IMR-90 (cell line): ENCODE measurements around the gene TUBGCP6. TPM values are rescaled to one million over a fixed set of nuclear protein-coding genes. Genes with fewer than 3 reads are reported as not detected.
A peak's percentile ranks its signal among the peaks of the same experiment; 100 is the strongest.

Experiments
- ATAC-seq: fragments of 200-7000 bp; cut with Tn5 transposase; 2 replicates; pipeline ENCODE4 v1.9.1; 2020; ENCODE audit warnings: low read depth, mild to moderate bottlenecking, moderate library complexity
- BruUV-seq: library from RNA; stranded (reverse); fragments of 400-500 nt; replicated peaks from 2 replicates; lab custom pipeline; 2021; lab: Mats Ljungman, UMichigan
- CTCF ChIA-PET: fragments of 300-600 bp; formaldehyde crosslinking; extraction: SDS; loops from one replicate; lab custom pipeline; 2021; ENCODE audit warnings: antibody characterized with exemption; lab: Yijun Ruan, JAX
- POLR2A ChIA-PET: fragments of 300-600 bp; sonication (Branson Sonifier 250); formaldehyde crosslinking; loops from one replicate; lab custom pipeline; 2022; ENCODE audit warnings: antibody characterized with exemption; ENCODE audit not compliant: unreplicated experiment; lab: Charles Lee
- DNase-seq: peaks from one replicate; pipeline ENCODE4 v3.0.0; 2013
- H2AFZ ChIP-seq: replicated peaks from 2 replicates; pipeline ENCODE3; 2013; ENCODE audit warnings: low read length, mild to moderate bottlenecking; ENCODE audit not compliant: poor library complexity
- H2AK5ac ChIP-seq: 2 replicates; pipeline ENCODE4 v1.6.1; 2013; ENCODE audit warnings: low read depth, low read length, inconsistent platforms
- H2AK9ac ChIP-seq: replicated peaks from 2 replicates; pipeline ENCODE3; 2013; ENCODE audit warnings: mild to moderate bottlenecking, low read depth, low read length, moderate library complexity; ENCODE audit not compliant: poor library complexity
- H2BK120ac ChIP-seq: 2 replicates; pipeline ENCODE4 v1.6.1; 2013; ENCODE audit warnings: low read depth, low read length, inconsistent platforms
- H2BK15ac ChIP-seq: 3 replicates; pipeline ENCODE4 v1.6.1; 2013; ENCODE audit warnings: low read depth, low read length, inconsistent platforms
- H2BK20ac ChIP-seq: 2 replicates; pipeline ENCODE4 v1.6.1; 2013; ENCODE audit warnings: low read depth, mild to moderate bottlenecking, inconsistent platforms, low read length, moderate library complexity
- H2BK5ac ChIP-seq: 2 replicates; pipeline ENCODE4 v1.6.1; 2013; ENCODE audit warnings: mild to moderate bottlenecking, low read depth, low read length, inconsistent platforms; ENCODE audit not compliant: poor library complexity, severe bottlenecking
- H3K14ac ChIP-seq: replicated peaks from 2 replicates; pipeline ENCODE4 v1.6.1; 2013; ENCODE audit warnings: low read depth, low read length, inconsistent platforms
- H3K18ac ChIP-seq: 2 replicates; pipeline ENCODE4 v1.6.1; 2013; ENCODE audit warnings: low read depth, low read length, control low read depth
- H3K23ac ChIP-seq: 2 replicates; pipeline ENCODE4 v1.6.1; 2013; ENCODE audit warnings: low read depth, low read length, inconsistent platforms
- H3K27ac ChIP-seq: 2 replicates; pipeline ENCODE4 v1.5.1; 2013; ENCODE audit warnings: mild to moderate bottlenecking, control low read depth, low read length; ENCODE audit not compliant: insufficient read depth
- H3K27me3 ChIP-seq: 2 replicates; pipeline ENCODE4 v1.6.1; 2013; ENCODE audit warnings: low read length; ENCODE audit not compliant: control insufficient read depth, insufficient read depth
- H3K36me3 ChIP-seq: 2 replicates; pipeline ENCODE4 v1.6.1; 2013; ENCODE audit warnings: low read length, mixed read lengths; ENCODE audit not compliant: control insufficient read depth, insufficient read depth
- H3K4ac ChIP-seq: 2 replicates; pipeline ENCODE4 v1.6.1; 2013; ENCODE audit warnings: low read depth, low read length, inconsistent platforms
- H3K4me1 ChIP-seq: 2 replicates; pipeline ENCODE4 v1.6.1; 2013; ENCODE audit warnings: low read length, mixed read lengths; ENCODE audit not compliant: control insufficient read depth, insufficient read depth
- H3K4me2 ChIP-seq: 2 replicates; pipeline ENCODE4 v1.6.1; 2013; ENCODE audit warnings: low read depth, mild to moderate bottlenecking, control low read depth, low read length, moderate library complexity
- H3K4me3 ChIP-seq: 2 replicates; pipeline ENCODE4 v1.5.1; 2013; ENCODE audit warnings: low read depth, mild to moderate bottlenecking, control low read depth, low read length, moderate library complexity; ENCODE audit not compliant: insufficient read depth
- H3K56ac ChIP-seq: 2 replicates; pipeline ENCODE4 v1.6.1; 2013; ENCODE audit warnings: low read length, inconsistent platforms; ENCODE audit not compliant: insufficient read depth; ENCODE audit errors: extremely low read depth
- H3K79me1 ChIP-seq, 2 experiments: 2 replicates each; pipeline ENCODE4 v1.6.1; 2013; ENCODE audit warnings: low read length in 2 of 2, inconsistent platforms in 1 of 2, low read depth in 1 of 2
- H3K9ac ChIP-seq: 2 replicates; pipeline ENCODE4 v1.6.1; 2013; ENCODE audit warnings: low read depth, low read length, control low read depth
- H3K9me1 ChIP-seq: 2 replicates; pipeline ENCODE4 v1.6.1; 2013; ENCODE audit warnings: low read length, inconsistent platforms; ENCODE audit not compliant: insufficient read depth
- H3K9me3 ChIP-seq: 2 replicates; pipeline ENCODE4 v1.6.1; 2013; ENCODE audit warnings: low read length; ENCODE audit not compliant: control insufficient read depth, insufficient read depth
- H4K20me1 ChIP-seq: 2 replicates; pipeline ENCODE4 v1.6.1; 2013; ENCODE audit warnings: low read length, inconsistent platforms; ENCODE audit not compliant: insufficient read depth
- H4K5ac ChIP-seq: 2 replicates; pipeline ENCODE4 v1.6.1; 2013; ENCODE audit warnings: mild to moderate bottlenecking, low read depth, low read length, control low read depth
- H4K8ac ChIP-seq, 2 experiments: 2 replicates each; pipeline ENCODE4 v1.6.1; 2013; ENCODE audit warnings: low read depth in 2 of 2, low read length in 2 of 2, control low read depth in 1 of 2, inconsistent platforms in 1 of 2
- H4K91ac ChIP-seq: 2 replicates; pipeline ENCODE4 v1.6.1; 2013; ENCODE audit warnings: low read depth, low read length, inconsistent platforms; ENCODE audit not compliant: insufficient read depth
- CTCF ChIP-seq: conservative IDR thresholded peaks from 2 replicates; pipeline ENCODE4 v1.5.1; 2012; ENCODE audit warnings: mild to moderate bottlenecking, low read depth, low read length, improper control_type of control experiment
- FOS ChIP-seq: fragments of 150-350 bp; IDR thresholded peaks from 2 replicates; pipeline ENCODE4 v1.6.1; 2016; ENCODE audit warnings: low read depth, low read length
- MAFK ChIP-seq: IDR thresholded peaks from 2 replicates; pipeline ENCODE4 v1.6.1; 2012; ENCODE audit warnings: low read depth, low read length, improper control_type of control experiment
- MXI1 ChIP-seq: IDR thresholded peaks from 2 replicates; pipeline ENCODE4 v1.6.1; 2012; ENCODE audit warnings: low read depth, mild to moderate bottlenecking, low read length, moderate library complexity, borderline replicate concordance
- NFE2L2 ChIP-seq: fragments of 150-350 bp; IDR thresholded peaks from 2 replicates; pipeline ENCODE4 v1.6.1; 2016; ENCODE audit warnings: low read depth, mild to moderate bottlenecking, low read length
- POLR2A ChIP-seq: IDR thresholded peaks from 2 replicates; pipeline ENCODE4 v1.6.1; 2012; ENCODE audit warnings: mild to moderate bottlenecking, low read depth, low read length
- RAD21 ChIP-seq: IDR thresholded peaks from 2 replicates; pipeline ENCODE4 v1.6.1; 2012; ENCODE audit warnings: low read length, improper control_type of control experiment
- SMC3 ChIP-seq: fragments of 150-350 bp; IDR thresholded peaks from 2 replicates; pipeline ENCODE4 v1.6.1; 2016; ENCODE audit warnings: low read depth, mild to moderate bottlenecking, antibody characterized with exemption, low read length, moderate library complexity
- WGBS, 2 experiments: methylation state at CpG; one replicate each; pipeline versions ENCODE4 v1.1.5 to v1.1.7; 2013; ENCODE audit warnings: missing lambda C conversion rate in 2 of 2; ENCODE audit not compliant: insufficient read length in 1 of 2; ENCODE audit errors: extremely low coverage in 2 of 2; 5-methylcytosine and 5-hydroxymethylcytosine counted together
- dilution Hi-C: fragments of 300-500 bp; cut with HindIII; formaldehyde crosslinking; loops from one replicate; pipeline ENCODE4 v1.14.3; 2018; ENCODE audit warnings: low sequenced_read_pairs; ENCODE audit not compliant: unreplicated experiment
- in situ Hi-C: fragments of 300-500 bp; cut with MboI; formaldehyde crosslinking; loops from 3 replicates; pipeline ENCODE4 v1.14.3; 2019; ENCODE audit warnings: low sequenced_read_pairs, inconsistent platforms, mixed read lengths
- intact Hi-C: fragments of 100-400 bp; cut with micrococcal nuclease; formaldehyde crosslinking; loops from 2 replicates; pipeline ENCODE4 v1.10.0; 2022
- polyA plus RNA-seq, 3 experiments: library from polyadenylated mRNA; depleted of rRNA; stranded (reverse); fragments of >200 nt; gene quantifications; 2 replicates each; pipeline ENCODE4 v1.2.3, GENCODE V29; 2012; ENCODE audit warnings: low replicate concordance in 1 of 3
- total RNA-seq: library from RNA; depleted of rRNA; stranded (reverse); fragments of >200 nt; gene quantifications from 2 replicates; pipeline ENCODE4 v1.2.3, GENCODE V29; 2012

Gene TUBGCP6
- total and polyA plus RNA-seq, 2 of the 4 experiments (the other 2 are of a cell fraction) = 10.8 to 28.6 TPM

DNA sequence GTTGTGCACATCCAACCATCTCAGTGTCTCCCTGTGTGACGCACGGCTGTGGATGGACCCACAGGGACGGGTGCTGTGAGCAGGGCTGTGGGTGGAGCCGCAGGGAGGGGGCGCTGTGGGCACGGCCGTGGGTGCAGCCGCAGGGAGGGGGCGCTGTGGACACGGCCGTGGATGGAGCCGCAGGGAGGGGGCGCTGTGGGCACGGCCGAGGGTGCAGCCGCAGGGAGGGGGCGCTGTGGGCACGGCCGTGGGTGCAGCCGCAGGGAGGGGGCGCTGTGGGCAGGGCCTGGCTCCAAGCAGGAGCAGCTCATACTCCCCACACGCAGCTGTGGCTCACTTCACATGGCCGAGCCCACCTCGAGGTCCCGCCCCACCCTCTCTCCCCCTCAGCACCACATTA lies 31.3 kb upstream of the TUBGCP6 start:
- Histone ChIP-seq H2AFZ (peak overlapping the region; percentile 21), H3K18ac (no peak overlapping the region), H2BK15ac (no peak overlapping the region), H4K91ac (no peak overlapping the region), H2BK5ac (no peak overlapping the region), H3K27me3 (no peaks in the 10 kb centered on the region), H3K27ac (no peak overlapping the region), H3K9ac (no peak overlapping the region), H4K8ac (no peak overlapping the region), H3K14ac (no peak overlapping the region), H3K4me2 (no peak overlapping the region), H2BK20ac (no peak overlapping the region), H3K36me3 (peaks cover 69% of the 10 kb centered on the region), H3K79me1 (peaks cover 0 to 27% of the 10 kb centered on the region in 2 experiments; a peak in 1 of 4 replicates), H3K23ac (no peak overlapping the region), H3K4ac (no peak overlapping the region), H4K5ac (no peak overlapping the region), H3K9me3 (no peaks in the 10 kb centered on the region), H3K4me1 (peaks cover 6% of the 10 kb centered on the region; the same call in 1 of the 2 replicates), H2AK5ac (no peak overlapping the region), H3K9me1 (no peaks in the 10 kb centered on the region), H3K4me3 (no peak overlapping the region), H3K56ac (no peak overlapping the region), H2AK9ac (no peak overlapping the region), H2BK120ac (no peak overlapping the region), H4K20me1 (peaks cover 49% of the 10 kb centered on the region)
- no peak for TF ChIP-seq NFE2L2
- TF ChIP-seq SMC3 = peak; percentile 30; the same call in 1 of the 2 replicates
- TF ChIP-seq MXI1 = no peak
- TF ChIP-seq RAD21 = peak; percentile 35
- TF ChIP-seq FOS = no peak
- peak; percentile 87 for TF ChIP-seq CTCF
- TF ChIP-seq MAFK = no peak
- TF ChIP-seq POLR2A = no peak
- dilution Hi-C loops = no loop called here
- BruUV-seq = no TSS peak
- ChIA-PET CTCF (interaction anchor here (0.6 kb wide), 1 partner anchor 28 kb away, joined by 3 read pairs; no protein-coding TSS in a partner anchor), POLR2A (no interaction called here)
- WGBS, 2 experiments = 84% methylated on average over 11 of the region's 25 CpGs; no CpG with 5 or more reads in 1 of the 2 experiments
- DNase-seq = peak; percentile 43
- intact Hi-C loops = no loop called here
- in situ Hi-C loops = loop anchor here (10.0 kb wide), 1 partner anchor 49 kb away; the partner anchor contains the start of gene DENND6B
- ATAC-seq = peak; percentile 19
